GM10266 (cell line): Measurements from ENCODE around the gene MAML3.

Experiments used
- DNase-seq: peaks from one replicate; pipeline ENCODE4 v3.0.0; 2012; ENCODE audit errors: extremely low spot score
- CTCF ChIP-seq: IDR thresholded peaks from 2 replicates; pipeline ENCODE4 v1.5.1; 2012; ENCODE audit warnings: mild to moderate bottlenecking, low read depth; ENCODE audit not compliant: control insufficient read depth, insufficient read depth; ENCODE audit errors: missing control alignments

MAML3 gene

DNA sequence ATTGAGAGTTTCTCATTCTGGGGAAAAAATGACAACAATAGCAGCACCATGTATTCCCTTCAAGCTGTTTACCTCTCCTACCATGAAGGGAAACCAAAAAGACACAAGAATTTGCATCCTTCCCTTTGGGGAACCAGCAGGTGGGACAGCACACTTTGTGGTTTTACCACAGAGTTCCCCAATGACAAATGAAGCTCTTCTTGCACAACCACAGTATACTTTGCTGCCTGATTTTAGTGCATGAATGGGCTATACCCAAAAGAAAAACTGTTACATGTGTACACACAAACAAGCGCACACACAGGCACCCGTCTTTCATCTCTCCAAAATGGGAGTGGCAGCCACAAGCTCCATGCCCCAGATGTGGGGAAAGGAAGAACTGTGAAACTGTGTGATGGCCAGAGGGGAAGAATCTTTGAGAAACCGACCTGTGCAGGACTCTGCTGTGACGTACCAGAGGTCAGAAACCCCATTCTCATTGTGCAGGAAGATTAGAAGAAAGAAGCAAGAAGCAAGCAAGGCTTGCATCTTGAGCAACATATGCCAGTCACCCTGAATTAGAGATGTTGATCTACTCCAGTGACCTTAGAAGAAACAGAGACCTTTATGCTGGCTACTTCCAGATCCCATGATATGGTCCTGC is 2.7 kb upstream of the MAML3 start:
- TF ChIP-seq CTCF = no peak

DNA sequence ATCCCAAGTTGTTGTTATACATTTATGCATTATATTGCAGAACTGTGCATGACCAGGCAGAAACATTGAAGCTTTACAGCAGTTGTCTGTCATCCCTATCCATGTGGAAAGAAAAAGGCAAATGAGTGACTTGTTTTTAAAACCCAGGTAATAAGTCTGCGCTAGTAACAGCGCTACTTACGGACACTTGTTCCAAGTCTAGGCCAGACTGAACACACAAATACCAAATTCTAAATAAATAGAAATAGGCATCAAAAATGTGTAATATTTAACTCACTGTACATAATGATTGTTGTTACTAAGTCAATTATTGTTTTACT is 548 bp upstream of the MAML3 start:
- no peak for DNase-seq
- TF ChIP-seq CTCF = no peak

More for the DNA sequence above, 2.7 kb upstream of the MAML3 start:
- DNase-seq = no peak

GRCh38 chr4:140153419-140153717 is 616 bp downstream of the MAML3 start:
- no peak for TF ChIP-seq CTCF
- DNase-seq = peak; percentile 22

- DNase-seq = peak; percentile 32
- no peak for TF ChIP-seq CTCF
These were observed 1.1 kb downstream of the MAML3 start for GRCh38 chr4:140152751-140153418.

GRCh38 chr4:140152013-140152703 is 1.8 kb downstream of the MAML3 start:
- TF ChIP-seq CTCF = no peak
- DNase-seq = peak; percentile 67

GRCh38 chr4:140151699-140152012 is 2.3 kb downstream of the MAML3 start:
- peak; percentile 66 for DNase-seq

More at GRCh38 chr4:140151699-140152012, 2.3 kb downstream of the MAML3 start:
- TF ChIP-seq CTCF = no peak
